Tibial nerve (tissue), 4 donors: ENCODE measurements around the gene BAIAP2. TPM values are rescaled to one million over a fixed set of nuclear protein-coding genes. Genes with fewer than 3 reads are reported as not detected.
A peak's percentile ranks its signal among the peaks of the same experiment; 100 is the strongest.
"Not testable (repeated sequence)": the region's sequence is repeated elsewhere in the genome, so short reads cannot be mapped to it uniquely, and the experiment has no call there.

Source experiments
- DNase-seq, 2 donors: peaks; one replicate each; pipeline ENCODE4 v3.0.0-alpha.2; 2019; ENCODE audit warnings: low spot score in 2 of 2
- H3K27ac ChIP-seq, 4 donors: fragments of 200-600 bp; sonication (generic) in 3 of 4; one replicate each; pipeline ENCODE4 v1.5.1; 2017 to 2019; ENCODE audit warnings: mild to moderate bottlenecking in 1 of 4
- H3K27me3 ChIP-seq, 2 donors: fragments of 200-600 bp; sonication (generic) in 1 of 2; one replicate each; pipeline versions ENCODE4 v1.5.1 to v1.6.0; 2017 to 2019
- H3K36me3 ChIP-seq, 3 donors: fragments of 200-600 bp; sonication (generic); one replicate each; pipeline ENCODE4 v1.5.1; 2018 to 2019
- H3K4me1 ChIP-seq, 4 donors: fragments of 200-600 bp; sonication (generic) in 3 of 4; one replicate each; pipeline ENCODE4 v1.5.1; 2017 to 2019
- H3K4me3 ChIP-seq, 4 donors: fragments of 200-600 bp; sonication (generic) in 3 of 4; one replicate each; pipeline ENCODE4 v1.5.1; 2017 to 2019; ENCODE audit warnings: mild to moderate bottlenecking in 1 of 4, moderate library complexity in 1 of 4
- H3K9me3 ChIP-seq, 4 donors: fragments of 200-600 bp; sonication (generic) in 3 of 4; one replicate each; pipeline ENCODE4 v1.5.1; 2017 to 2019
- EP300 ChIP-seq, 2 donors: sonication (generic); formaldehyde crosslinking; IDR thresholded peaks; one replicate each; pipeline ENCODE4 v1.6.1; 2017; ENCODE audit warnings: antibody characterized with exemption in 2 of 2, mild to moderate bottlenecking in 1 of 2
- POLR2A ChIP-seq, 2 donors: fragments of 450-650 bp; IDR thresholded peaks; one replicate each; pipeline ENCODE4 v1.6.1; 2017; ENCODE audit warnings: antibody characterized with exemption in 2 of 2, mild to moderate bottlenecking in 2 of 2, moderate library complexity in 2 of 2
- WGBS, 2 donors: methylation state at CpG; one replicate each; pipeline ENCODE4 v1.1.5; 2018; 5-methylcytosine and 5-hydroxymethylcytosine counted together
- total RNA-seq, 4 donors: library from RNA; depleted of rRNA; stranded (reverse); fragments of >200 nt; gene quantifications; one replicate each; pipeline ENCODE4 v1.1.0, GENCODE V29; 2016
- TF ChIP-seq, protein P1 (sequence below), 5 experiments: fragments of 200-600 bp in 3 of 5; fragments of 450-650 bp in 2 of 5; sonication (generic) in 3 of 5; IDR thresholded peaks; one replicate each; pipeline ENCODE4 v1.5.1; 2016 to 2019; ENCODE audit warnings: antibody characterized with exemption in 5 of 5, mild to moderate bottlenecking in 3 of 5, moderate library complexity in 2 of 5

Gene BAIAP2
- total RNA-seq, 4 donors from 2014 or later = 49.5 to 81.2 (median 66.9) TPM

DNA sequence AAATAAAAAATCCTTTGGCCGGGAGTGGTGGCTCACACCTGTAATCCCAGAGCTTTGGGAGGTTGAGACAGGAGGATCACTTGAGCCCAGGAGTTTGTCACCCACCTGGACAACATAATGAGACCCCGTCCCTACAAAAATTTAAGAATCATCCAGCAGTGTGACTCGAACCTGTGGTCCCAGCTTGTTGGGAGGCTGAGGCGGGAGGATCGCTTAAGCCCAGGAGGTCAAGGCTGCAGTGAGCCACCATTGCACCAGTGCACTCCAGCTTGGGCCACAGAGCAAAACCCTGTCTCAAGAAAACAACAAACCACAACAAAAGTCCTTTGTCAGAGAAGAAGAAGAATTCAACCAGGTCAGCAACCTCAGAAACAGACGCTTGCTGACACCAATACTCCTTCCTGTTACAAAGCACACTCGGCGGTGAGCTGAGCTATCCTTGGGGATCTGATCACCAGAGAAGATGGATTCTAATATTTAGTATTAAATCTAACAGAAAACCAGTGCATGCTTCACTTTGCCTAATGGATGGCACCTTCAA lies 117.4 kb downstream of the BAIAP2 start:
- H3K4me1 ChIP-seq = peaks cover 0 to 25% (median 0%) of the 10 kb centered on the region in 4 donors
- no peak for DNase-seq
- H3K9me3 ChIP-seq = no peaks in the 10 kb centered on the region
- 57 to 59% methylated on average over 8 of the region's 8 CpGs for WGBS, 2 donors
- no peak overlapping the region for H3K4me3 ChIP-seq
- TF ChIP-seq EP300 (IDR thresholded peaks at IDR 0.05) = no peak
- TF ChIP-seq, protein P1, sequence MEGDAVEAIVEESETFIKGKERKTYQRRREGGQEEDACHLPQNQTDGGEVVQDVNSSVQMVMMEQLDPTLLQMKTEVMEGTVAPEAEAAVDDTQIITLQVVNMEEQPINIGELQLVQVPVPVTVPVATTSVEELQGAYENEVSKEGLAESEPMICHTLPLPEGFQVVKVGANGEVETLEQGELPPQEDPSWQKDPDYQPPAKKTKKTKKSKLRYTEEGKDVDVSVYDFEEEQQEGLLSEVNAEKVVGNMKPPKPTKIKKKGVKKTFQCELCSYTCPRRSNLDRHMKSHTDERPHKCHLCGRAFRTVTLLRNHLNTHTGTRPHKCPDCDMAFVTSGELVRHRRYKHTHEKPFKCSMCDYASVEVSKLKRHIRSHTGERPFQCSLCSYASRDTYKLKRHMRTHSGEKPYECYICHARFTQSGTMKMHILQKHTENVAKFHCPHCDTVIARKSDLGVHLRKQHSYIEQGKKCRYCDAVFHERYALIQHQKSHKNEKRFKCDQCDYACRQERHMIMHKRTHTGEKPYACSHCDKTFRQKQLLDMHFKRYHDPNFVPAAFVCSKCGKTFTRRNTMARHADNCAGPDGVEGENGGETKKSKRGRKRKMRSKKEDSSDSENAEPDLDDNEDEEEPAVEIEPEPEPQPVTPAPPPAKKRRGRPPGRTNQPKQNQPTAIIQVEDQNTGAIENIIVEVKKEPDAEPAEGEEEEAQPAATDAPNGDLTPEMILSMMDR (IDR thresholded peaks at IDR 0.05) = no peak
- TF ChIP-seq POLR2A (IDR thresholded peaks at IDR 0.05) = no peak
- H3K36me3 ChIP-seq = no peaks in the 10 kb centered on the region
- H3K27me3 ChIP-seq = no peaks in the 10 kb centered on the region
- H3K27ac ChIP-seq = peak overlapping the region in 2 of 4 donors; percentile 43 to 67

- H3K27ac ChIP-seq = peak overlapping the region in 2 of 4 donors; percentile 15 to 67
- no peaks in the 10 kb centered on the region for H3K9me3 ChIP-seq
- WGBS, 2 donors = 48 to 59% methylated on average over 17 of the region's 17 CpGs
- TF ChIP-seq EP300 (IDR thresholded peaks at IDR 0.05) = peak in 1 of 2 donors; percentile 65
- peak in 1 of 2 donors; percentile 35 for TF ChIP-seq POLR2A (IDR thresholded peaks at IDR 0.05)
- TF ChIP-seq, protein P1 (IDR thresholded peaks at IDR 0.05) = no peak
- H3K36me3 ChIP-seq = no peaks in the 10 kb centered on the region
- H3K27me3 ChIP-seq = no peaks in the 10 kb centered on the region
- no peak overlapping the region for H3K4me3 ChIP-seq
- peaks cover 0 to 25% (median 0%) of the 10 kb centered on the region in 4 donors for H3K4me1 ChIP-seq
- peak; percentile 66 for DNase-seq
Observed at GRCh38 chr17:81153340-81153803, 118.4 kb downstream of the BAIAP2 start.

GRCh38 chr17:81154016-81154415 lies 119.1 kb downstream of the BAIAP2 start:
- not testable (repeated sequence) for DNase-seq, H3K4me3 ChIP-seq, H3K27me3 ChIP-seq, H3K9me3 ChIP-seq, H3K36me3 ChIP-seq
- 90% methylated on average over 9 of the region's 9 CpGs for WGBS, 2 donors
- H3K4me1 ChIP-seq = peaks cover 0 to 25% (median 0%) of the 10 kb centered on the region in 4 donors
- H3K27ac ChIP-seq = peak overlapping the region in 2 of 4 donors; percentile 15 to 67

DNA sequence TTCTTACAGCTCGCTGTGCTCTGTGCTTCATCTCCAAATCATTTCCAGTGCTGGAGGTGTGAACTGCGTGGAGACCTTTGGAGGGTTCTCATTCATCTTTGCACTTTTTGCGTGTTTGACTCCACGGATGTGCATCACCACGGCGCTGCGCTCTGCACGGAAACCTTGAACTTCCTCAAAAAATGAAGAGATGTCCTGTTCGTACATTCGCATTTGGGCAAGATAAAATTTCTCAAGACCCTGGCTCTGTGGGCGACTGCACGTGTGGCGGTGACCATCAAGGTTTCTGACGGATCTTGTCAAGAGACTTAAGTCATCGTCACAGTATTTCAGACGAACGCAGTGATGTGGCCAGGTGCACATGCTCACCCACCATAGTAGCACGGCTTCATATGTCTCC lies 120.0 kb downstream of the BAIAP2 start:
- no peak overlapping the region for H3K27ac ChIP-seq
- no peaks in the 10 kb centered on the region for H3K9me3 ChIP-seq
- no peaks in the 10 kb centered on the region for H3K27me3 ChIP-seq
- no peak for DNase-seq
- no peak overlapping the region for H3K4me3 ChIP-seq
- H3K36me3 ChIP-seq = no peaks in the 10 kb centered on the region
- TF ChIP-seq, protein P1 (IDR thresholded peaks at IDR 0.05) = no peak
- no peak for TF ChIP-seq EP300 (IDR thresholded peaks at IDR 0.05)
- TF ChIP-seq POLR2A (IDR thresholded peaks at IDR 0.05) = no peak
- peaks cover 0 to 27% (median 0%) of the 10 kb centered on the region in 4 donors for H3K4me1 ChIP-seq
- WGBS, 2 donors = 93 to 94% methylated on average over 18 of the region's 18 CpGs

DNA sequence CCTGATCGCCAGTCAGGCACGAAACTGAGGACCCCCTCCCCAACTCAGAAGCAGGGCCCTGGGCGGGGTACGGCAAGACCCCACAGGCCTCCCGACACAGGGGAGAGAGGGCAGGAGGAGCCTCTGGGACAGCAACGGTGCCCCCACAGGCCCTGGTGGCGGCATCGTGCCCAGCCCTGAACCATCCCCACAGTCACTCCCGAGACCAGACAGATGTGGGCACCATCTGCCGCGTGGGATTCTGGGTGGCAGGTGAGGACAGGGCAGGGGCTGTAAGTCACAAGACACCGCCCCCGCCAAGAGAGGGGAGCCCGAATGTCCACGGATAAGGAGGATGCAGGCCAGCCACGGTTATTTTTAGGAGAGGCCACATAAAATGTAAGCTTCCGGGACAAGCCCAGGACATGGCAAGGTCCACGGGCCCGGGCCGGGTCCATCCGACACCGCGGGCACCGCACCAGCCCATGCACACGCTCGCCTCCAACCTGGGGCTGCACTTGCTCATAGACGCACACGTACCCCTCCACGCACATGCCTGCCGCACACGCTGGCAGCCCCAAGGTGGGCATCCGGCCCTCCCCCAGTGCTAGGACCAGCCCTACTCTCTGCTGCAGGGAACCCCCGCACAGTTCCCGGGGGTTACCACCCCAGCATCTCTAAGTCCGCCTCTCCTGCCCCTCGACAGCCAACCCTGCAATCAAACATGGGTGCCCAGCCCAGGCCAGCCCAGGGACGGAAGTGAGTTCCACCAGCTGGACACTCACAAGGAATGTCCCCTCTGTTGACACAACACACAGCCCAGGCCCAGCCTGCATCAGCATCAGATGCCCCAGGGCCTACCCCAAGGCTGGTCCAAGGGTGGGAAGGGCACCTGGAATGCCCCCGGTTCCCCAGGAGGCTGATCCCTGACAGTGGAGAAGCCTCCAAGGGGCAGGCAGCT lies 122.2 kb downstream of the BAIAP2 start:
- H3K9me3 ChIP-seq = no peaks in the 10 kb centered on the region
- H3K4me1 ChIP-seq = peaks cover 0 to 25% (median 0%) of the 10 kb centered on the region in 4 donors
- no peak overlapping the region for H3K27ac ChIP-seq
- H3K27me3 ChIP-seq = no peaks in the 10 kb centered on the region
- TF ChIP-seq POLR2A (IDR thresholded peaks at IDR 0.05) = no peak
- H3K36me3 ChIP-seq = no peaks in the 10 kb centered on the region
- no peak for DNase-seq
- H3K4me3 ChIP-seq = no peak overlapping the region
- WGBS, 2 donors = 87 to 94% methylated on average over 35 to 36 of the region's 38 CpGs
